Measurements from ENCODE around the gene EMP1.

EMP1 gene

GRCh38 chr12:13198876-13199275, 2.4 kb downstream of the EMP1 start:
- TF ChIP-seq, protein P1, sequence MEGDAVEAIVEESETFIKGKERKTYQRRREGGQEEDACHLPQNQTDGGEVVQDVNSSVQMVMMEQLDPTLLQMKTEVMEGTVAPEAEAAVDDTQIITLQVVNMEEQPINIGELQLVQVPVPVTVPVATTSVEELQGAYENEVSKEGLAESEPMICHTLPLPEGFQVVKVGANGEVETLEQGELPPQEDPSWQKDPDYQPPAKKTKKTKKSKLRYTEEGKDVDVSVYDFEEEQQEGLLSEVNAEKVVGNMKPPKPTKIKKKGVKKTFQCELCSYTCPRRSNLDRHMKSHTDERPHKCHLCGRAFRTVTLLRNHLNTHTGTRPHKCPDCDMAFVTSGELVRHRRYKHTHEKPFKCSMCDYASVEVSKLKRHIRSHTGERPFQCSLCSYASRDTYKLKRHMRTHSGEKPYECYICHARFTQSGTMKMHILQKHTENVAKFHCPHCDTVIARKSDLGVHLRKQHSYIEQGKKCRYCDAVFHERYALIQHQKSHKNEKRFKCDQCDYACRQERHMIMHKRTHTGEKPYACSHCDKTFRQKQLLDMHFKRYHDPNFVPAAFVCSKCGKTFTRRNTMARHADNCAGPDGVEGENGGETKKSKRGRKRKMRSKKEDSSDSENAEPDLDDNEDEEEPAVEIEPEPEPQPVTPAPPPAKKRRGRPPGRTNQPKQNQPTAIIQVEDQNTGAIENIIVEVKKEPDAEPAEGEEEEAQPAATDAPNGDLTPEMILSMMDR (IDR thresholded peaks at IDR 0.05; ENCODE audit: low read depth, low read length, missing control alignments) = no peak
- no peak for DNase-seq (ENCODE audit: extremely low read depth, low read depth)
- peak overlapping the region; percentile 84 for H3K4me3 ChIP-seq (replicated peaks; ENCODE audit: low read depth, low read length)

DNA sequence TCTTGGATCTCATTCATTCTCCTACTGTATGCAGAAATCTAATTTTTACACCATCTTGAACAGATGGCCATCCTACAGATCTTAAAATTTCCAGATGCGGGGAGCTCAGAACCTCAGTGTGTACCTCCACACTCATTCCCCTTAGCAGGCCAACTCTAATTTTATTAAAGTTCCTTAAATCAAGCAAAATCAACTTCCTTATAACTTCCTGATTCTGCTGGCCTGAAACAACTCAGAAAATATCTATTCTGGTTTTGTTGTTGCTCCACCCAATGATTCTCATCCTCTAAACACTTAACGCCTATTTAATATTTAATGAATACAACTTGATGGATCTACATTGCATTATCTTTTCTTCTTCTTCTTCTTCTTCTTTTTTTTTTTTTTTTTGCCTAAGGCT, 3.1 kb downstream of the EMP1 start:
- H3K4me3 ChIP-seq (replicated peaks; ENCODE audit: low read depth, low read length) = peak overlapping the region; percentile 84
- TF ChIP-seq, protein P1 (IDR thresholded peaks at IDR 0.05; ENCODE audit: low read depth, low read length, missing control alignments) = no peak
- no peak for DNase-seq (ENCODE audit: extremely low read depth, low read depth)

DNA sequence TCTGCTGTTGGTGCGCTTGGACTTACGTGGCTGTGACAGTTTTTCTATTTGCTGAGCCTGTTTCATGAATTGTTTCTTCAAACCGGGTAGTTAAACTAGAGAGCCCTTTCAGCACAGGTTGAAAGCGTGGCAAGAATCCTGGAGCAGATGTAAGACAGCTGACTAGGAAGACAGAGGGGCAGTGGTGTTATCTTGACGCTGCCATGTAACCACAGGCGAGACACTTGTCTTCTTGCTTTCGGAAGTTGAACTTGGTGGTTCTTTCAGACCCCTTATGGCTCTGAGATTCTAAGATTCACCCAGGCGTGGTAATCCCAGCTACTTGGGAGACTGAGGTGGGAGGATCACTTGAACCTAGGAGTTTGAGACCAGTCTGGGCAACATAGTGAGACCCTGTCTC, 4.3 kb downstream of the EMP1 start:
- H3K4me3 ChIP-seq (replicated peaks; ENCODE audit: low read depth, low read length) = no peak overlapping the region
- TF ChIP-seq, protein P1 (IDR thresholded peaks at IDR 0.05; ENCODE audit: low read depth, low read length, missing control alignments) = no peak
- DNase-seq (ENCODE audit: extremely low read depth, low read depth) = no peak

DNA sequence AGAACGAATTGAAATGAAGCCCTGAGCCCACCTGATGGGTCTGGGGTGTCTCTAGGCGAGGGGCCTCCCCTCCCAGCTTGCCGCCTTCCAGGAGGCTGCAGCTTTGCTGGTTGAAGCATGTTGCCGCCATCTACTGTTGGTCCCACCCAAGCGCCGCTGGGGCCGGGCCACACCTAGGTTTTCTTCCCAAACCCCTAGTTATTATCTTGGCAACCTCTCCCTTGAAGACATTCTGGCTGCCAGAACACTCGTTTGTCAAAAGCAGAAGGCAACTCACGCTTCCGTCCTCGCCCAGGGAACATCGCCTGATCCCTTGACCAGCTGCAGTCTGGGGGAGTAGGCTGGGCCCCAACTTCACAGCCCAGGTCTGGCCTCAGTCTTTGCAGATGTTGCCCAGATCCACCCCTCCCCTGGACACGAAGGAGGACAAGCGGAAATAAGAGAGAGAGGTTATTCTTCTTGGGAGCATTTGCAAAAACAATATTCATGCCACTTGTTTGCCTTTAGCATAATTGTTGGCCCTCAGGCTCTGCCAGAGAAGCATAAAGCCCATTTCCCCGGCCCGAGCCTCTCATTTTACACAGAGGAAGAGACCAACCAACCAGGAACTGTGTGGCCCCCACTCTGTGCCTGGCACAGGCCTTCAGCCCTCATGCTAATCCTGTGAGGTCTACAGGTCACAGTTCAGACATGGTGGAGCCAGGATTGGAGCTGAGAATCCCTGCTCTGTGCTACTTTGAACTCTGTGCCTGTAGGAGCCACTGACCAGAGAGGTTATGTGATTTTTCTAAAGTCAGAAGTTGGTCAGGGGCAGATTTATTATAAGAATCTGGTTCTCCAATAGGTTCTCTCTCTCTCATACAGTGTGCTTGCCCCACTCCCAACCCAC, 6.8 kb downstream of the EMP1 start:
- TF ChIP-seq, protein P1 (IDR thresholded peaks at IDR 0.05; ENCODE audit: low read depth, low read length, missing control alignments) = peak; percentile 37
- no peak overlapping the region for H3K4me3 ChIP-seq (replicated peaks; ENCODE audit: low read depth, low read length)
- no peak for DNase-seq (ENCODE audit: extremely low read depth, low read depth)

GRCh38 chr12:13204428-13204827, 7.9 kb downstream of the EMP1 start:
- H3K4me3 ChIP-seq (replicated peaks; ENCODE audit: low read depth, low read length) = no peak overlapping the region
- TF ChIP-seq, protein P1 (IDR thresholded peaks at IDR 0.05; ENCODE audit: low read depth, low read length, missing control alignments) = no peak
- no peak for DNase-seq (ENCODE audit: extremely low read depth, low read depth)

DNA sequence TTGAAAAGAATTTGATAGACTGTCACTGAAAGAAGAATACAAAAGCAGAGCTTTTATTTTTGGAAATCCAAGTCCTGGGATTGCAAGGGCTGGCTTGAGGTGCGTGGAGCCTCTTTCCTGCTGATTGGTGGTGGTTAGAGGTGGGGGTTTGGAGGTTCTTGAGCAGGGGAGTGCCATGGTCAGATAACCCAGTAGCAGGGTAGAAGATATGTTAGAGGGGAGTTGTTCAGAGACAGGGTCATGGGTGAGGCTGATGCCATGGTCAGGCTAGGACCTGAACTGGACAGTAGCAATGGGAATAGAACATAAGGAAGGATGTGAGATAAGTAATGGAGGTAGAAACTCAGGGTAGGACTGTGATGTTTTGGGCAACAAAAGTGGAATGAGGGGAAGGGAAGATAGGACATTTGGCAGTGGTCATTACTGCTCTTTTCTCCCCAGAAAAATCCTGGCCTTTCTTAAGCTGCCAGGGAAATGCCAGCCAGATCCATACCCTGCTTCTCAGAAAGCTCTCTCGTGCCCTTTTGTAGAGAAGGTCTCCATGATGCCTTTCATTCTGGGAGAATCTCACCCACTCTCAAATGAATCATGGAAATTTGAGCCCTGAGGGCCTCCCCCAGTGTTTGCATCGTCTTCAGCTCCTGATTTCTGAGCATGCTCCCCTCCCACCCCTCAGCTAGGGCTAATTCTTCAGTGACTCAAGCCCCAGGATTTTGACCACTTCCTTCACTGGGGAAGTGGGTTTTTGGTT, 9.5 kb downstream of the EMP1 start:
- TF ChIP-seq, protein P1 (IDR thresholded peaks at IDR 0.05; ENCODE audit: low read depth, low read length, missing control alignments) = no peak
- peak overlapping the region; percentile 5; the same call in 1 of the 2 replicates for H3K4me3 ChIP-seq (replicated peaks; ENCODE audit: low read depth, low read length)
- DNase-seq (ENCODE audit: extremely low read depth, low read depth) = no peak
